HTERT RPE-1 (cell line): ENCODE results near the gene MORN3.
"Not testable (repeated sequence)": the region's sequence is repeated elsewhere in the genome, so short reads cannot be mapped to it uniquely, and the experiment has no call there.

Experiments
- in situ Hi-C: fragments of 300-500 bp; cut with MboI; formaldehyde crosslinking; loops from 4 replicates; pipeline ENCODE4 v1.14.3; 2020; ENCODE audit warnings: low sequenced_read_pairs

MORN3 gene

GRCh38 chr12:121648458-121649028 lies 20.9 kb downstream of the MORN3 start:
- in situ Hi-C loops: no loop called here

GRCh38 chr12:121641343-121641630 lies 28.2 kb downstream of the MORN3 start:
- in situ Hi-C loops: no loop called here

DNA sequence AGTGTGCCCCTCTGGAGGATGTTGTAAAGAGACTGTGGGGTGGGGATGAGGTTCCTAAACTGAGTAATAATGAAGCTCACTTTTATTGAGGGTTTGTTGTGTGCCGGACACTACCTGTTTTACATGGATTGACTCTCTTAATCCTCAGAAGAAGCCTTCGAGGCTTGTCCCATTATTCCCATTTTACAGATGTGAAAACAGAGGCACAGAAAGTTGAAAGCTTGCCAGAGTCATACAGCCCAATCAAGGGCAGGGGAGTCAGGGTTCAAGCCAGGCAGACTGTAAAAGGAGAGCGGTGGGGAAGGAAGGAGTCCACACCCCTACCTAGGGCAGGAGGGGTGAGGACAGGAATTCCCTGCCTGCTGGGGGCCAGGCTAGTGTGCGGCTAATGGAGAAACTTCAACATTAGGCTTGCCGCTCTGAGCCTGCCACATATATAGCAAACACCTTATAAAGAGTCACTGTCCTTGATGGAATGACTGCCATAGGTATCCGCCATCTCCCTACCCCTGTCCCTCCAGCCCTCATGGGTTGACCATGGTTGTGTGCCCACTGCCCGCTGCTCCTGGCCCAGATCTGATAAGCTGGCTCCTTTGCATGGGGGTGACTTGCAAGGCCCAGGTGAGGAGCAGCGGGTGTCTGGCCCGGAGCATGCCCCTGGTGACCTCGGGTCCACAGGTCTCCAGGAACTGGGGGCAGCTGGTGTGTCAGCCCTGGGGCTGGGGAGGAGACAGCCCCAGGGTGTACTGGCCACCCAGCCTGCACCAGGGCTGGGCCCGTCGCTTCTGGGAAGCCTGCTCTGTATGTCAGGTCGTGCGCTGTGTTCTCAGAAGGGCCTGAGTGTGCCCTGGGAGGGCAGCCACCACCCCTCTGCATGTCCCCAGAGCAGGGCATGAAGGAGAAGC lies 30.9 kb downstream of the MORN3 start:
- in situ Hi-C loops: no loop called here

DNA sequence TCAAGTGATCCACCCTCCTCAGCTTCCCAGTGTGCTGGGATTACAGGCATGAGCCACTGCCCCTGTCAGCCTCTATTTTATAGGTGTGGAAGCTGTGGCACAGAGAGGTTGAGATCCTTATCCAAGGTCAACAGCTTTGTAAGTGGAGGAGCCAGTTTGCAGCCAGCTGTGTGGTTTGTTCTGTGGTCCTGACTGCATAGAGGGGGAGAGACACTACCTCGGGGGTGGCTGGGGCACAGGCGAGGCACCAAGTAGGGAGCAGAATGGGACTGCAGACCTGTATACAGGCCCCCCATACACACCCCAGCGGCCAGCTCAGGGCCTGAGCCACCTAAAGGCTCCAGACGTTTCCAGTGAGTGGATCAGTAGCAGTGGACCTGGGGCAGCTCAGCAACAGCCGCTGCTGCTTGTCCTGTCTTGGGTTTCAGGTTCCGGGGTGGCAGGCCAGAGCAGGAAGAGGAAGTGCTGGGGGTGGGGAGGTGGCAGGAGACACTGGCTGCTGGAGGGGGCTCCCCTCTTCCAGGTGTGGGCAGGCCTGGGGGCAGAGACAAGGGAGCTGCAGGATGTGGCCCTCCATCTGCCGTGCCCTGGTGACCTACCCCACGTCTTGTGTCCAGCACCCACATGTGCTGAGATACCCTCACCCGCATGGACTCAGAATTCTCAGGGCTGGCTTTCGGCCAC lies 32.1 kb downstream of the MORN3 start:
- in situ Hi-C loops: no loop called here

GRCh38 chr12:121634836-121635235 lies 34.6 kb downstream of the MORN3 start:
- in situ Hi-C loops: no loop called here

DNA sequence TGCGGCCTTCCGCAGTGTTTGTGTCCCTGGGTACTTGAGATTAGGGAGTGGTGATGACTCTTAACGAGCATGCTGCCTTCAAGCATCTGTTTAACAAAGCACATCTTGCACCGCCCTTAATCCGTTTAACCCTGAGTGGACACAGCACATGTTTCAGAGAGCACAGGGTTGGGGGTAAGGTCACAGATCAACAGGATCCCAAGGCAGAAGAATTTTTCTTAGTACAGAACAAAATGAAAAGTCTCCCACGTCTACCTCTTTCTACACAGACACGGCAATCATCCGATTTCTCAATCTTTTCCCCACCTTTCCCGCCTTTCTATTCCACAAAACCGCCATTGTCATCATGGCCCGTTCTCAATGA lies 35.6 kb downstream of the MORN3 start:
- in situ Hi-C loops: not testable (repeated sequence)

- in situ Hi-C loops: no loop called here
Observed at GRCh38 chr12:121632069-121632970, 37.1 kb downstream of the MORN3 start.

DNA sequence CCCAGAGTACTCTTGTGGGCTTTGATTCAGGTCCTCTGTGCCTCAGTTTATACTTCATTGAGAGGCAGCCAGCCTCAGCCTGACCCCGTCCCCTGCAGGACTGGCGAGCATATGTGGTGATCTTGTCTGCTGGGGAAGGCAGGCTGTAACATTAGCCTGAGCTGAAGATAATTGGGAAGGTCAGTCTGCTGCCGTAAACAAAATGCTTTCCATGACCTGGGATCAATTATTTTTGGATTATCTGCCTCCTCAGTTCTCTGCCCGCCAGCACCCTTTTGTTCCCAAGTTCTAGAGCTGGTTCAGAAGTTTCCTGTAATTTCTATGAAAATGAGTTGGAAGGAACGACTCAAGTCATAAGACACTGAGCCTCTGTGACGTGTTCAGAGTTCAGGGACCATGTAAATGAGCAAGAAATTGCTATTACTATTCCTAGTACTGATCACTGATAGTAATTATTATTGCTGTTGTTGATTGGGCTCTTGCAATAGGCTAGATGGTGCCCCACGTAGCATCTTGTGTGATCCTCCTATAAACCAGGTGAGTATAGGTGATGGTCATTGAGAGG lies 38.6 kb downstream of the MORN3 start:
- in situ Hi-C loops: no loop called here

- in situ Hi-C loops: no loop called here
Observed at GRCh38 chr12:121628536-121628935, 40.9 kb downstream of the MORN3 start.

- in situ Hi-C loops: no loop called here
Observed at GRCh38 chr12:121628037-121628436, 41.4 kb downstream of the MORN3 start.

DNA sequence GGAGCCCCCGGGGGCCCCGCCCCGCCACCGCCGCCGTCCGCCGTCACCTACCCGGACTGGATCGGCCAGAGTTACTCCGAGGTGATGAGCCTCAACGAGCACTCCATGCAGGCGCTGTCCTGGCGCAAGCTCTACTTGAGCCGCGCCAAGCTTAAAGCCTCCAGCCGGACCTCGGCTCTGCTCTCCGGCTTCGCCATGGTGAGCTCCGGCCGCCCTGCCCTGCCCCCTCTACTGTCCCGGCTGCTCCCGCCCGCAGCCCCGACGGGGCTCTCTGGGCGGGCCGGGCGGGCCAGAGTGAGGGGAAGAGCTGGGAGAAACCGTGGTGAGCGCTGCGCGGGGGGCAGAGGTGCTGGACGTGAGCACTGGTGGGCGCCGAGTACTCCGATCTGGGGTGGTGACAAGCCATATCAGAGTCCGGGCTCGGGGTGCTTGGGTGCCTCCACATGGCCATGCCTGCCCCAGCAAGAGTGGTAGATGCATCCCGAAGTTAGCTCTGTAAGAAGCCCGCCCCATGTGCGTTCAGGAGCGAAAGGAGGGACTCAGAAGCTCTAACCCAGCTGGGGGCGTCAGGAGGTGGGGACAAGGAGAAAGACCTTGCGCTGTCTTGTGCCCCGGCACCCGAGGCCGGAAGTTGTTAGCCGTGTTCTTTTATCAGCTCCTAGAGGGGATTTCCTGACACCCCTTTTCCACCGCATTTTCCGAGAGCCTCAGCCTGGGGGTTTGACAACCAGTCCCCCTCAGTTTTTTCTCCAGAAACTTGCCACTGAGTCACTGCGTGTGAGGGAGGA lies 42.4 kb downstream of the MORN3 start:
- in situ Hi-C loops: no loop called here

DNA sequence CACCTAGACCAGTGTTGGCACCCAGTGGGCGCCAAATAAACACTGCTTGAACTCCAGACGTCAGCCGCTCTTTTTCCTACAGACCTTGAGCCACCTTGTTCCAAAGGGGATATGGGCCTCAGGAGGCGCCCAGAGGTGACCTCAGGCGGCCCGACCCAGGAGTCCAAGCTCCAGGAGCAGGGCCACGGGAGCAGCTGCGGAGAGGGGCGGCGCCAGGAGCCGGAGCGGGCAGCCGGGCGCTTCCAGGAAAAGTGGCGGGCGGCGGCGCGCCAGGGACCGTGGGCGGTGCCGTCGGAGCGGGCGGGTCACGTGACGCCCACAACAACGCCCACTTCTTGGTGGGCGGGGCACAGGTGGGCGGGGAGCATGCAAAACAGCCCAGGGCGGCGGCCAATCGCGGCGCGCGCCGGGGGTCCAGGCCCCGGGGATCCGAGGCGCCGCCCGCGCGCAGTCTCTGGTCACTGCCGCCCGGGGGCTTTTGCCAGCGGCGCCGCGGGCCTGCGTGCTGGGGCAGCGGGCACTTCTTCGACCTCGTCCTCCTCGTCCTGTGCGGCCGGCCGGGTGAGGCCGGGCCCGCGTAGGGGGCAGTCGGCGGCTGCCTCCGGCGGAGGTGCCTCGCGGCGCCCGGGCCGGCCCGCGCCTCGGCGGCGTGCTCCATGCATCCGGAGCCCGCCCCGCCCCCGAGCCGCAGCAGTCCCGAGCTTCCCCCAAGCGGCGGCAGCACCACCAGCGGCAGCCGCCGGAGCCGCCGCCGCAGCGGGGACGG lies 43.2 kb downstream of the MORN3 start, which contains the start of gene ORAI1:
Gene ORAI1 (plus strand): TSS at position 444 of the 766 bp plus-strand sequence.
- in situ Hi-C loops: no loop called here

- in situ Hi-C loops: no loop called here
Observed at GRCh38 chr12:121620333-121620891, 49.0 kb downstream of the MORN3 start.

DNA sequence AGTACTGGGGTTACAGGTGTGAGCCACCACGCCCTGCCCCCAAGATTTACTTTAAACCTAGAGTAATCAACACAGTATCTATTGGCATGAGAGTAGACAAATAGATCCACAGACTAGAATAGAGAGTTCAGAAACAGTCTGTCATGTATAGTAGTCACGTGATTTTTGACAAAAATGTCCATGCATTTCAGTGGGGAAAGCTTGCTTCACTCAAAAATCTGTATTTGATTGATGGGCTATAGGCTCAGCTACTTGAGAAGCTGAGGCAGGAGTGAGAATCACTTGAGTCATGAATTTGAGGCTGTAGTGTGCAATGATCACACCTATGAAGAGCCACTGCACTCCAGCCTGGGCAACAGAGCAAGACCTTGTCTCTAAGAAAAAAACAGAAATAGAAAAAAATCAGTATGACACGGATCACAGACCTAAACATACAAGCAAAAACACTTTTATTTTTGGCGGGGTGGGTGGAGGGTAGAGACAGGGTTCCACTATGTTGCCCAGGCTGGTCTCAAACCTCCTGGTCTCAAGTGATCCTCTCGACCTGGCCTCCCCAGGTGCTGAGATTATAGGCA lies 50.7 kb downstream of the MORN3 start:
- in situ Hi-C loops: no loop called here

GRCh38 chr12:121614872-121615467 lies 54.5 kb downstream of the MORN3 start:
- in situ Hi-C loops: no loop called here

DNA sequence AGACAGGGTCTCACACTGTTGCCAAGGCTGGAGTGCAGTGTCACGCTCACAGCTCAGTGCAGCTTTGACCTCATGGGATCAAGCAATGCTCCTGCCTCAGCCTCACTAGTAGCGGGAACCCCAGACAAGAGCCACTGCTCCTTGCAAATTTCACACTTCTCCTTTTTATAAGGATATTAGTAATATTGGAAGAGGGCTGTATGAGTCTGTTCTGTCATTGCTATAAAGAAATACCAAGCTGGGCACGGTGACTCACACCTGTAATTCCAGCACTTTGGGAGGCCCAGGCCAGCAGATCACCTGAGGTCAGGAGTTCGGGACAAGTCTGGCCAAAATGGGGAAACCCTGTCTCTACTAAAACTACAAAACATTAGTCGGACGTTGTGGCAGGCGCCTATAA lies 56.0 kb downstream of the MORN3 start:
- in situ Hi-C loops: no loop called here

DNA sequence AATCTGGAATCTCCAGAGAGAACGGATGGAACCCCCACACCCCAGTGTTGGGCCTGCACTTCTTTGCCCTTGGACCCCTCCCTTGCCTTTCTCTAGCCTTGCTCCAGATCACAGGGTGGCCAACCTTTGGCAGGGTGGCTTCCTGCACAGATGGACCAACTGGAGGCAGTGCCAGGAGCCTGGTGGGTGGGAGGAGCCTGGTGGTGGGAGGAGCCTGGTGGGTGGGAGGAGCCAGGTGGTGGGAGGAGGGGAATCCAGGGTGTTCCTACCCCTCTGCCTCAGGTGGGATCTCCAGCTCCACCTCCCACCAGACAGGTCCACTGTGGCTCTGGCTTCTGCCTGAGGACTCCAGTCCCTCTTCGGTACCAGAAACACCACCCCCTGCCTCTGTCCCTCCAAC lies 58.1 kb downstream of the MORN3 start:
- in situ Hi-C loops: no loop called here
